HEK293T (cell line): ENCODE measurements around the gene TXLNG.
"Not testable (repeated sequence)": the region's sequence is repeated elsewhere in the genome, so short reads cannot be mapped to it uniquely, and the experiment has no call there.

Experiments used
- CTCF ChIA-PET: fragments of 350-600 bp; formaldehyde crosslinking; extraction: SDS; loops from one replicate; lab custom pipeline; 2021; ENCODE audit warnings: antibody characterized with exemption, inconsistent platforms; lab: Yijun Ruan, JAX
- POLR2A ChIA-PET: fragments of 350-600 bp; formaldehyde crosslinking; extraction: SDS; loops from one replicate; lab custom pipeline; 2020; ENCODE audit warnings: antibody characterized with exemption, inconsistent platforms; lab: Yijun Ruan, JAX
- DNase-seq: peaks from one replicate; pipeline ENCODE4 v3.0.0; 2012; ENCODE audit warnings: mixed read lengths; ENCODE audit errors: extremely low spot score
- ARNT ChIP-seq: fragments of 450-650 bp; IDR thresholded peaks from 2 replicates; pipeline ENCODE4 v1.6.1; 2017; ENCODE audit warnings: mild to moderate bottlenecking
- BHLHE40 ChIP-seq: fragments of 450-650 bp; IDR thresholded peaks from 2 replicates; pipeline ENCODE4 v1.6.1; 2016; ENCODE audit warnings: mild to moderate bottlenecking, moderate library complexity, borderline replicate concordance
- CTBP1 ChIP-seq: fragments of 450-650 bp; IDR thresholded peaks from 2 replicates; pipeline ENCODE4 v1.6.1; 2016; ENCODE audit warnings: borderline replicate concordance
- ELF4 ChIP-seq: fragments of 450-650 bp; IDR thresholded peaks from 2 replicates; pipeline ENCODE4 v1.6.1; 2017; ENCODE audit warnings: antibody characterized with exemption
- FOXA1 ChIP-seq: fragments of 450-650 bp; IDR thresholded peaks from 2 replicates; pipeline ENCODE4 v1.6.1; 2016; ENCODE audit warnings: mild to moderate bottlenecking
- FOXK2 ChIP-seq: fragments of 450-650 bp; IDR thresholded peaks from 2 replicates; pipeline ENCODE4 v1.6.1; 2016; ENCODE audit warnings: mild to moderate bottlenecking
- FOXM1 ChIP-seq: fragments of 450-650 bp; IDR thresholded peaks from 2 replicates; pipeline ENCODE4 v1.6.1; 2017; ENCODE audit warnings: mild to moderate bottlenecking, borderline replicate concordance
- HDGF ChIP-seq: fragments of 450-650 bp; IDR thresholded peaks from 2 replicates; pipeline ENCODE4 v1.6.1; 2017; ENCODE audit warnings: antibody characterized with exemption, borderline replicate concordance
- L3MBTL2 ChIP-seq: fragments of 450-650 bp; conservative IDR thresholded peaks from 2 replicates; pipeline ENCODE4 v1.6.1; 2016; ENCODE audit warnings: mild to moderate bottlenecking
- LEF1 ChIP-seq: fragments of 450-650 bp; IDR thresholded peaks from 2 replicates; pipeline ENCODE4 v1.6.1; 2017; ENCODE audit warnings: mild to moderate bottlenecking, borderline replicate concordance
- NFRKB ChIP-seq: fragments of 450-650 bp; IDR thresholded peaks from 2 replicates; pipeline ENCODE4 v1.6.1; 2016; ENCODE audit warnings: mild to moderate bottlenecking, moderate library complexity
- PKNOX1 ChIP-seq: fragments of 450-650 bp; IDR thresholded peaks from 2 replicates; pipeline ENCODE4 v1.6.1; 2016
- SP1 ChIP-seq: fragments of 450-650 bp; IDR thresholded peaks from 2 replicates; pipeline ENCODE4 v1.6.1; 2017
- SUZ12 ChIP-seq: fragments of 450-650 bp; IDR thresholded peaks from 2 replicates; pipeline ENCODE4 v1.6.1; 2016; ENCODE audit warnings: mild to moderate bottlenecking
- TARDBP ChIP-seq: fragments of 450-650 bp; IDR thresholded peaks from 2 replicates; pipeline ENCODE4 v1.6.1; 2016
- ZNF384 ChIP-seq: fragments of 450-650 bp; IDR thresholded peaks from 2 replicates; pipeline ENCODE4 v1.6.1; 2016

TXLNG gene

DNA sequence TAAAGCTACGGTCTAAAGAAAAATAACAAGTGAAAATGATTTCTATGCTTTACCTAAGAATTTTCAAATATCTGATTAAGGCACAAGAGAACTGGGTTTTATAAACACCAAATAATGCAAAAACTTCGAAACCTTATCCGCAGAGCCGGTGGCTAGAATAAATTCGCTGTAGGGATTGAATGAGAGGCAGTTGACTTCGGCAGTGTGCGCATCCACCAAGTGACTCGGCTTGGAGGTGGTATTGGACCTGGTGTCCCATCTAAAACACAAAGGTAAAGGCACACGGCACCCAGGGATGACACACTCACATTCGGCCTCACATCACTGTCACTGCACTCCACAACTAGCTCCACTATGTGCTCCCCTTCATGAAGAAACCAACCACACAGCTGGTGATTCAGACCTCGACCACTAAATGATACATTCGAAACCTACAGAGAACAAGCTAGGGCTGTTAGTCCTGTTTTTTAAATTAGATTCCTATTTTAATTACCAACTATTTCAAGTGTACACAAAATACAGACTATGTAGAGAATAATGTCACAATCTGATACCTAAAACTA lies 66.4 kb downstream of the TXLNG start:
- no peak for DNase-seq
- POLR2A ChIA-PET = no interaction called here
- TF ChIP-seq FOXK2 (no peak), BHLHE40 (no peak), FOXA1 (no peak), LEF1 (no peak), ZNF384 (no peak), ARNT (no peak), HDGF (no peak), ELF4 (no peak), SP1 (no peak), FOXM1 (no peak), PKNOX1 (no peak), TARDBP (no peak), L3MBTL2 (no peak), SUZ12 (no peak), NFRKB (no peak)
- CTCF ChIA-PET = interaction anchor here (1.5 kb wide), 1 partner anchor 16 kb away, joined by 3 read pairs; no protein-coding TSS in a partner anchor

GRCh38 chrX:16853537-16853936 lies 67.3 kb downstream of the TXLNG start:
- no peak for TF ChIP-seq SP1
- no peak for TF ChIP-seq TARDBP
- TF ChIP-seq FOXK2 = no peak
- no peak for TF ChIP-seq CTBP1
- ChIA-PET POLR2A (no interaction called here), CTCF (no interaction called here)
- DNase-seq = no peak

DNA sequence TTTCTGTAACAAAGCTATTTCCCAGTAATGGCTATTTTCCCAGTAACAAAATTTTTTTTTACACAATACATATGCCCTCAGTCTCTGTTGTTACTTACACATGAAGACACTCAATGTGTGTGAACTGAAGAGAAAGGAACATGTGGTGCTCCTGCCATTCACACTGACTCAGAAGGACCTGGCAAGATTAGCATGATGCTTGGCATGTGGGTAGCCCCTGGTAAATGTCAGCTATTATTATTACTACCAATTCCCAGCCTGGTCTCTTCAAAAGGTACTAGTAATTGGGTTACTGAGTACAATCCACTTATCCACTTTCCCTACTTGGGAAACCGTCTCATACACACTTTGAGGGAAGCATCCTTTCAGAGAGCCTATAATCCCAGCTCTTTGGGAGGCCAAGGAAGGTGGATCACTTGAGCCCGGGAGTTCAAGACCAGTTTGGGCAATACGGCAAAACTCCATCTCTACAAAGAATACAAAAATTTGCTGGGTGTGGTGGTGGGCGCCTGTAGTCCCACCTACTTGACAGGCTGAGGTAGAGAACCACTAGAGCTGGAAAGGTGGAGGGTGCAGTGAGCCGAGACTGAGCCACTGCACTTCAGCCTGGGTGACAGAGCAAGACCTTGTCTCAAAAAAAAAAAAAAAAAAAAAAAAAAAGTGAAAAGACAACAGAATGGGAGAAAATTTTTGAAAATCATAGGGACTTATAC lies 69.3 kb downstream of the TXLNG start:
- DNase-seq = no peak
- ChIA-PET CTCF (no interaction called here), POLR2A (no interaction called here)
- TF ChIP-seq FOXM1 (no peak), FOXK2 (no peak), ARNT (no peak)

GRCh38 chrX:16856076-16856404 lies 69.8 kb downstream of the TXLNG start:
- CTCF ChIA-PET, POLR2A ChIA-PET, DNase-seq: not testable (repeated sequence)

DNA sequence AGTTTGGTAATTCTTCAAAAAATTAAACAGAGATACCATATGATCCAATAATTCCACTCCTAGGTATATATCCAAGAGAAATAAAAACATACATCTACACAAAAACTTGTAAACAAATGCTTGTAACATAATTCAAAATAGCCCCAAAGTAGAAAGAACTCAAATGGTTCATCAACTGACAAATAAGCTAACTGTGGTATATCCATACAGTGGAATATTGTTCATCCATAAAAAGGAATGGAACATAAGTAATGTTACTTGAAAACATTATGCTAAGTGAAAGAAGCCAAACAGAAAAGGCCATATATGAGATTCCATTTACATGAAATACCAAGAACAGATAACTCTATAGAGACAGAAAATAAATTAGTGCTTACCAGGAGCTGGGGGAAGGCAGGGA lies 70.5 kb downstream of the TXLNG start:
- DNase-seq = no peak
- POLR2A ChIA-PET = interaction anchor here (0.8 kb wide), 1 partner anchor 13 kb away, joined by 3 read pairs; no protein-coding TSS in a partner anchor
- TF ChIP-seq FOXA1 (no peak), ZNF384 (no peak), CTBP1 (no peak), LEF1 (no peak), L3MBTL2 (no peak), BHLHE40 (no peak), NFRKB (no peak), SP1 (no peak), ARNT (no peak), HDGF (no peak)
- CTCF ChIA-PET = no interaction called here

DNA sequence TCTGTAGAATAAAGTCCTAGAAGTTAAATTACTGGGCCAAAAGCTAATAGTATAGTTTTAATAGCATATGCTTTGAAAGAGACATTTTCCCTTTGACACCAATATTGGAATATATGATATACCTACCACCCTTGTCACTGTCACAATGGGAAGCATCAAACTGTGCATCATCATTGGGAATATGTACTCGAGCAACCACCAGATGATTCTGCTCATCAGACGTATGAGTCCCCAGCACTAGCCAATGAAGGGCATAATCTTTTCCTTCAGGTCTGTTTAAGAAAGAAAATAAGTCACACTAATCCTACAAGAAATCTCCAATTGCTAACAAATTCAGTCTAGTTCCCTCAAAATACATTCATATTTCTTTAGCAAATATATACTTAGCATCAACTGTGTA lies 76.6 kb downstream of the TXLNG start:
- DNase-seq = no peak
- ChIA-PET CTCF (no interaction called here), POLR2A (no interaction called here)
- TF ChIP-seq ZNF384 = no peak
- TF ChIP-seq BHLHE40 = no peak
- TF ChIP-seq FOXK2 = no peak
- no peak for TF ChIP-seq SP1
- TF ChIP-seq FOXA1 = no peak
- TF ChIP-seq ARNT = no peak
- TF ChIP-seq NFRKB = no peak
- TF ChIP-seq SUZ12 = no peak
- no peak for TF ChIP-seq PKNOX1

DNA sequence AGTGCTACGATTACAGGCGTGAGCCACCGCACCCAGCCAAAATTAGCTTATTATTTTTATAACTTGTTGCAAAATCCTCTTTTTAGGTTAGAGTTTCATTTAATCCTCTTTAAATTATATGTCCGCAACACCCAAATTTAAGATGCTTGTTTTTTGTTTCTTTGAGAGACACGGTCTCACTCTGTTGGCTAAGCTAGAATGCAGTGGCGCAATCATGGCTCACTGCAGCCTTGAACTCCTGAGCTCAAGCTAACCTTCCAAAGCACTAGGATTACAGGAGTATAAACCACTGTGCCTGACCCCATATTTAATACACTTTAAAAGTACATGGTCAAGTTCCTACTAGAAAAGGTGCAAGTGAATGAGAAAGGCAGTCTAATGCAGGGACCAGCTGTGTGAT lies 81.7 kb downstream of the TXLNG start:
- ChIA-PET CTCF (interaction anchor here (0.9 kb wide), 1 partner anchor 15 kb away, joined by 3 read pairs; no protein-coding TSS in a partner anchor), POLR2A (interaction anchor here (1.5 kb wide), 1 partner anchor 15 kb away, joined by 5 read pairs; no protein-coding TSS in a partner anchor)
- DNase-seq = no peak
- TF ChIP-seq FOXK2 (no peak), FOXM1 (no peak), FOXA1 (no peak), ZNF384 (no peak), NFRKB (no peak), CTBP1 (no peak), LEF1 (no peak), L3MBTL2 (no peak), BHLHE40 (no peak), SUZ12 (no peak), TARDBP (no peak)
